Measurements from ENCODE around the gene BCAS3.

Gene BCAS3

GRCh38 chr17:61124562-61124961 lies 446.9 kb downstream of the BCAS3 start:
- H3K27me3 ChIP-seq: no peaks in the 10 kb centered on the region
- no peaks in the 10 kb centered on the region for H3K9me3 ChIP-seq
- no peak for TF ChIP-seq CTCF (IDR thresholded peaks at IDR 0.05; ENCODE audit: low read depth, low read length)
- no peaks in the 10 kb centered on the region; the same call in 1 of the 2 replicates for H3K4me1 ChIP-seq
- no peak overlapping the region for H3K4me3 ChIP-seq (ENCODE audit: low read depth, low read length)
- DNase-seq: no peak
- H3K36me3 ChIP-seq: no peaks in the 10 kb centered on the region

DNA sequence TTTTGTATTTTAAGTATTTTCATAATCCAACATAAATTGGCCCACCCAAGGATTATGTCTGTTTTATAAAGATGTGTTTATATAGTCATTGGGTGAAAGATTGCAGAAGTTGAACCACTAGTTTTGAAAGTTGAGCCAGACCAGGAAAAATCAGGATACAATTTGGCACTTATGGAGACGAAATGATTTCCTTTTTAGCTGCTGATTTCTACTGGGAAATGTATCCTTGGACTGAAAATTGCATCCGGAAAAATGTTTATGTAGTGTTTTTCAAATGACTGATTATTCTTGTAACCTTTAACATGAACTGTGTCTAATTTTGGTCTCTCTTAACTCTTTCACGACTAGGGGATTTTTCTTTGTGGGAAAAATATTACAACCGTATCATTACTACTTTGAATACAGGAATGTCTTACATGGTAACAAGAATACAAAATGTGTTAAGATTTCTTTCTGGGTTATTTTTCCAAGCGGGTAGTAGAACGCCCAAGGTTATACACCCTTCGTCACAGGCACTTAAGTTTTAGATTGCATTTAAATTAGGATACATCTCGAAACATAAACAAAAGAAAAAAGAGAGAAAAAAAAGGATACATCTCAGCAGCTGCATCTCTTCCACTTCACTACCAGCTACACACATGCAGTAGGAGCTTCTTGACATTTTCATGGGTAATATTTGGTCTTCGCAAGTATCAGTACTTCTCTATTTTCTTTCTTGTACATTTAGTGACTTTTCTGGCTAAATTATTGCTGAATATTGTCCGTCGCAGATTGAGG lies 449.0 kb downstream of the BCAS3 start:
- Histone ChIP-seq H3K36me3 (no peaks in the 10 kb centered on the region), H3K27me3 (no peaks in the 10 kb centered on the region), H3K9me3 (no peaks in the 10 kb centered on the region), H3K4me1 (peaks cover 3% of the 10 kb centered on the region), H3K4me3 (ENCODE audit: low read depth, low read length) (no peak overlapping the region)
- no peak for TF ChIP-seq CTCF (IDR thresholded peaks at IDR 0.05; ENCODE audit: low read depth, low read length)
- no peak for DNase-seq

- H3K4me3 ChIP-seq (ENCODE audit: low read depth, low read length): no peak overlapping the region
- TF ChIP-seq CTCF (IDR thresholded peaks at IDR 0.05; ENCODE audit: low read depth, low read length): no peak
- no peak for DNase-seq
- H3K9me3 ChIP-seq: no peaks in the 10 kb centered on the region
- H3K36me3 ChIP-seq: no peaks in the 10 kb centered on the region
- H3K27me3 ChIP-seq: no peaks in the 10 kb centered on the region
- H3K4me1 ChIP-seq: peaks cover 8% of the 10 kb centered on the region
These were observed 450.3 kb downstream of the BCAS3 start for GRCh38 chr17:61127960-61128359.

- no peaks in the 10 kb centered on the region for H3K36me3 ChIP-seq
- H3K4me1 ChIP-seq: peaks cover 8% of the 10 kb centered on the region
- no peak overlapping the region for H3K4me3 ChIP-seq (ENCODE audit: low read depth, low read length)
- no peaks in the 10 kb centered on the region for H3K9me3 ChIP-seq
- H3K27me3 ChIP-seq: no peaks in the 10 kb centered on the region
- DNase-seq: no peak
- TF ChIP-seq CTCF (IDR thresholded peaks at IDR 0.05; ENCODE audit: low read depth, low read length): no peak
These were observed 451.0 kb downstream of the BCAS3 start for GRCh38 chr17:61128661-61129115.

DNA sequence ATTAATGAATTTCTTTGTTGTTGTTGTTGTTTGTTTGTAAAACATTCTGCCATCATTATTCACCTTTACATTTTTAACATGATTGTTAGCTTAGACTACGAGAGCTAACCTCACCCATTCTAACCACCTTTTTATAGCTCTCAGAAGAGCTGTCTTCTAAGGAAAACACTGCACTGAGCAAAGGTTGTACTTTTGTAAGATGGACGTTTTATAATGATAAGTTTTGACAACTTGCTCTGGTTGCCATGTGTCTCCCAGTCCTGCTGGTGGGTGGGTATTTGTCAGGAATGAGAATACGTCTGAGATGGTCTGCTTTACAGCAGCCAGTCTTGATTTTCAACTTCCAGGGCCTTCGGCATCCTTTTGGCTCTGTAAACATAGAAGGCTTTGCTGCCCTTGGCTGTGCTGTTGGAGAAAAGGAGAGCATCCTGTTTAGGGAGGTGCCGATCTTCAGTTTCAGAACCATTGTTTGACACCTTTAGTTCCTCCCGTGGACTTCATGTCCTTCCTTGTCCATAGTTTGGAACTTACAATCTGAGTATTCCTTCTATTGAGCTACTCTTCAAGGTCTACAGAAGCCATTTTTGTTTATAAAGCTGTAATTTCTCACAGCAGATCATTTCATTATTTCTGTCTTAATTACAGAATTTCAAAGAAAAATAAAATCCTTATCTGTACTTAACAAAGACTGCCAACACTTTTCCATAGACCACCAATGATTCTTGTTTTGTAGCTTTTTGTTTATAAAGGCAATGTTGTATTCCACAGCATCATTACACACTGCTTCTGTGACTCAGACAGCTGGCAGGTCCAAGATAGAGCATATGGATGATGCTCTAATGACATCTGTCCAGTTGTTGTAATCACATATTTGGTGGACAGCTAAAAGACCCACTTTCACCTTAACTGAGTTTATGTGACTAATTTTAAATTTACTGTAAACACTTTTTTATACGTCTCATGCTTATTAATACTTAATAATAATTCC lies 451.9 kb downstream of the BCAS3 start:
- Histone ChIP-seq H3K9me3 (no peaks in the 10 kb centered on the region), H3K4me1 (peaks cover 8% of the 10 kb centered on the region; the same call in 1 of the 2 replicates), H3K36me3 (no peaks in the 10 kb centered on the region), H3K4me3 (ENCODE audit: low read depth, low read length) (no peak overlapping the region), H3K27me3 (no peaks in the 10 kb centered on the region)
- TF ChIP-seq CTCF (IDR thresholded peaks at IDR 0.05; ENCODE audit: low read depth, low read length): no peak
- DNase-seq: no peak
